HepG2 (cell line): ENCODE results near the gene RAPSN. TPM values are rescaled to one million over a fixed set of nuclear protein-coding genes. Genes with fewer than 3 reads are reported as not detected.

Source experiments
- ATAC-seq: fragments of 200-7000 bp; cut with Tn5 transposase; 3 replicates; pipeline ENCODE4 v1.9.1; 2020; ENCODE audit warnings: mild to moderate bottlenecking, moderate library complexity
- BruUV-seq: library from RNA; stranded (reverse); fragments of 400-500 nt; replicated peaks from 2 replicates; lab custom pipeline; 2021; lab: Mats Ljungman, UMichigan
- CTCF ChIA-PET: fragments of 300-600 bp; formaldehyde crosslinking; extraction: SDS; loops from one replicate; lab custom pipeline; 2021; ENCODE audit warnings: low total read pairs, inconsistent platforms, low intra/inter-chr PET ratio; lab: Yijun Ruan, JAX
- POLR2A ChIA-PET: fragments of 350-600 bp; sonication (Branson Sonifier 250); formaldehyde crosslinking; loops from one replicate; lab custom pipeline; 2020; ENCODE audit warnings: antibody characterized with exemption, inconsistent platforms; lab: Yijun Ruan, JAX
- DNase-seq: peaks from one replicate; pipeline ENCODE4 v3.0.0-alpha.2; 2015; ENCODE audit warnings: low spot score
- FAIRE-seq: peaks from 3 replicates; lab custom pipeline; 2011; peaks lifted over from hg19 to GRCh38; lab: Jason Lieb, UNC
- H2AFZ ChIP-seq: one replicate; pipeline ENCODE4 v1.6.1; 2011; ENCODE audit warnings: low read length, inconsistent platforms
- H3K27ac ChIP-seq: fragments of 300-600 bp; 3 replicates; pipeline ENCODE4 v1.8.0; 2011; ENCODE audit warnings: mixed run types, mild to moderate bottlenecking, mixed read lengths, low read length, inconsistent platforms; ENCODE audit not compliant: insufficient read depth; ENCODE audit errors: extremely low read length
- H3K27me3 ChIP-seq, 2 experiments: fragments of 200-600 bp in 1 of 2; 2 replicates in 1 of 2; 3 replicates in 1 of 2; pipeline versions ENCODE4 v1.6.0 to v1.8.0; 2011; ENCODE audit warnings: low read length in 2 of 2, mild to moderate bottlenecking in 2 of 2, moderate library complexity in 2 of 2, inconsistent platforms in 1 of 2; ENCODE audit not compliant: insufficient read depth in 2 of 2, control insufficient read depth in 1 of 2
- H3K36me3 ChIP-seq, 2 experiments: fragments of 200-600 bp in 1 of 2; replicated peaks in 1 of 2; 2 replicates in 1 of 2; 3 replicates in 1 of 2; pipeline versions ENCODE4 v1.5.1 to v1.8.0; 2011; ENCODE audit warnings: low read length in 2 of 2, inconsistent platforms in 1 of 2; ENCODE audit not compliant: insufficient read depth in 2 of 2, control insufficient read depth in 1 of 2
- H3K4me1 ChIP-seq: 2 replicates; pipeline ENCODE4 v1.5.1; 2012; ENCODE audit warnings: low read length, inconsistent platforms; ENCODE audit not compliant: insufficient read depth
- H3K4me2 ChIP-seq: 2 replicates; pipeline ENCODE4 v1.6.0; 2011; ENCODE audit warnings: low read depth, low read length, inconsistent platforms
- H3K4me3 ChIP-seq, 3 experiments: fragments of 200-600 bp in 1 of 3; sonication (generic), shearing (Covaris generic) in 1 of 3; replicated peaks in 1 of 3; 2 replicates each; pipeline ENCODE4 v1.5.1; 2011 to 2016; ENCODE audit warnings: low read length in 3 of 3, inconsistent platforms in 2 of 3, low read depth in 2 of 3, mild to moderate bottlenecking in 2 of 3, control low read depth in 1 of 3, mixed read lengths in 1 of 3; ENCODE audit not compliant: insufficient read depth in 1 of 3
- H3K79me2 ChIP-seq: one replicate; pipeline ENCODE4 v1.6.1; 2011; ENCODE audit warnings: low read length, inconsistent platforms; ENCODE audit not compliant: insufficient read depth
- H3K9ac ChIP-seq: 2 replicates; pipeline ENCODE4 v1.6.0; 2011; ENCODE audit warnings: mild to moderate bottlenecking, low read depth, low read length, inconsistent platforms; ENCODE audit not compliant: insufficient read depth
- H3K9me3 ChIP-seq: 2 replicates; pipeline ENCODE4 v1.5.1; 2012; ENCODE audit warnings: mild to moderate bottlenecking, low read length
- H4K20me1 ChIP-seq: 2 replicates; pipeline ENCODE4 v1.6.0; 2011; ENCODE audit warnings: inconsistent platforms, mild to moderate bottlenecking, low read length, moderate library complexity; ENCODE audit not compliant: insufficient read depth
- AGO2 ChIP-seq: fragments of 200-400 bp; formaldehyde crosslinking; optimal IDR thresholded peaks from 2 replicates; pipeline ENCODE3; 2017; ENCODE audit warnings: mild to moderate bottlenecking, low read depth, low read length, moderate library complexity
- CEBPG ChIP-seq: IDR thresholded peaks from 2 replicates; pipeline ENCODE4 v1.6.1; 2016
- CENPX ChIP-seq: sonication (generic); formaldehyde crosslinking; IDR thresholded peaks from 2 replicates; pipeline ENCODE4 v1.9.0; 2021; ENCODE audit warnings: mild to moderate bottlenecking, missing genetic modification reagents, moderate library complexity
- FOXJ3 ChIP-seq: sonication (generic); formaldehyde crosslinking; IDR thresholded peaks from 2 replicates; pipeline ENCODE4 v1.4.0; 2020; ENCODE audit warnings: missing genetic modification reagents, mild to moderate bottlenecking, borderline replicate concordance
- MXD1 ChIP-seq: sonication (generic); formaldehyde crosslinking; IDR thresholded peaks from 2 replicates; pipeline ENCODE4 v1.4.0; 2020; ENCODE audit warnings: mild to moderate bottlenecking, missing genetic modification reagents
- ZBTB38 ChIP-seq: sonication (generic); formaldehyde crosslinking; IDR thresholded peaks from 2 replicates; pipeline ENCODE4 v1.5.1; 2020; ENCODE audit warnings: mild to moderate bottlenecking, missing genetic modification reagents
- ZNF12 ChIP-seq: sonication (generic); formaldehyde crosslinking; IDR thresholded peaks from 2 replicates; pipeline ENCODE4 v1.5.0; 2020; ENCODE audit warnings: missing genetic modification reagents
- ZNF564 ChIP-seq: sonication (generic); formaldehyde crosslinking; IDR thresholded peaks from 2 replicates; pipeline ENCODE4 v1.8.1; 2023; ENCODE audit warnings: mild to moderate bottlenecking, missing genetic modification reagents
- ZNF619 ChIP-seq: sonication (generic); formaldehyde crosslinking; IDR thresholded peaks from 2 replicates; pipeline ENCODE4 v1.4.0; 2020; ENCODE audit warnings: mild to moderate bottlenecking, missing genetic modification reagents
- ZNF646 ChIP-seq: sonication (generic); formaldehyde crosslinking; IDR thresholded peaks from 2 replicates; pipeline ENCODE4 v1.9.0; 2021; ENCODE audit warnings: mild to moderate bottlenecking, missing genetic modification reagents
- WGBS: methylation state at CpG from one replicate; pipeline ENCODE4 v1.1.6; 2017; ENCODE audit warnings: low lambda C conversion rate; 5-methylcytosine and 5-hydroxymethylcytosine counted together
- in situ Hi-C: cut with HindIII; loops from 2 replicates; pipeline ENCODE4 v1.10.0; 2017; ENCODE audit warnings: low pct_unique_long_range_greater_than_20kb; ENCODE audit not compliant: extremely low pct_ligation_motif_present
- intact Hi-C: fragments of 100-400 bp; cut with micrococcal nuclease; formaldehyde crosslinking; loops from one replicate; pipeline ENCODE4 v1.10.0; 2022; ENCODE audit not compliant: unreplicated experiment
- polyA plus RNA-seq, 8 experiments: library from polyadenylated mRNA; depleted of rRNA in 3 of 8; stranded (reverse) in 7 of 8; unstranded in 1 of 8; fragments of >200 nt; fragmentation: Illumina TruSeq in 4 of 8; extraction: Trizol in 4 of 8; gene quantifications; 2 replicates each; pipeline versions ENCODE4 v1.2.1 to v1.2.3, GENCODE V29; 2011 to 2016; ENCODE audit warnings: low read depth in 4 of 8, missing spikeins in 1 of 8, mixed read lengths in 1 of 8; ENCODE audit not compliant: insufficient read depth in 1 of 8
- total RNA-seq, 5 experiments: library from RNA; depleted of rRNA; stranded (reverse); fragments of >200 nt; fragmentation: Illumina TruSeq; extraction: Trizol; gene quantifications; 2 replicates each; pipeline ENCODE4 v1.2.3, GENCODE V29; 2016; ENCODE audit warnings: low read depth in 1 of 5
- TF ChIP-seq, protein P1 (sequence below), 2 experiments: sonication (generic) in 1 of 2; formaldehyde crosslinking in 1 of 2; IDR thresholded peaks; 2 replicates each; pipeline versions ENCODE4 v1.4.0 to v1.6.1; 2018 to 2020; ENCODE audit warnings: missing genetic modification reagents in 2 of 2, borderline replicate concordance in 1 of 2, low read depth in 1 of 2, mild to moderate bottlenecking in 1 of 2, missing biosample characterization in 1 of 2

The RAPSN gene
- total and polyA plus RNA-seq, 2 of the 13 experiments (the other 11 are each of a cell fraction or from before 2014, with no cell fraction given) = 0.15 to 1.2 TPM

- peak; percentile 54; the same call in 1 of the 2 replicates for TF ChIP-seq ZBTB38 (CRISPR knock-in tag)
- TF ChIP-seq FOXJ3 (CRISPR knock-in tag) = no peak
Observed at GRCh38 chr11:47437746-47438418, 11.1 kb downstream of the RAPSN start (continued).

DNA sequence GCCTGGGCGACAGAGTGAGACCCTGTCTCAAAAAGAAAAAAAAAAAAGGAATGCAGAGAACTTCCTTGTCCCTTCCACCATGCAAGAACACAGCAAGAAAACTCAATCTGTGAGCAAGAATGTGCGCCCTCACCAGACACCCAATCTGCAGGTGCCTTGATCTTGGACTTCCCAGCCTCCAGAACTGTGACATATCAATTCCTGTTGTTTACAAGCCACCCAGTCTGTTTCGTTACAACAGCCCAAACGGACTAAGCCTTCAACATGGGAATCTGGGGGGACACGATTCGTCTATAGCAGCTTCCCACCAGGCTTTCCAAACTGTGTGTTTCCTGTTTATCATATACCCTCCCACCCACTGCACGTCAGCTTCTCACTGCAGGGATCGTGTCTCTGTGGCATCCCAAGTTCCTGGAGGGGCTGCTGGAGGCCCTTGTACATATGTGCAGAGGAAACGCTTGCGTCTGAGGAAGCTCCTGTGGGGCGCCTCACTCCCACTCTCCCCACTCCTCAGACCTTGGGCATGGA is 11.7 kb downstream of the RAPSN start:
- H4K20me1 ChIP-seq = no peaks in the 10 kb centered on the region
- no TSS peak for BruUV-seq
- ChIA-PET POLR2A (interaction anchor here (0.7 to 3.0 kb wide), 14 partner anchors 9 to 180 kb away, joined by 3 to 68 read pairs (median 5); partner anchors contain the start of genes NR1H3, PSMC3, RAPSN and SLC39A13), CTCF (no interaction called here)
- peak overlapping the region; percentile 90 for H3K4me2 ChIP-seq
- no peaks in the 10 kb centered on the region; a peak in 1 of 5 replicates for H3K36me3 ChIP-seq
- in situ Hi-C loops (no loop called here), intact Hi-C loops (loop anchor here (5.0 kb wide), 1 partner anchor 720 kb away; the partner anchor contains the start of gene F2)
- H3K27ac ChIP-seq = peak overlapping the region; percentile 97
- peak overlapping the region; percentile 70 to 80 (median 78) for H3K4me3 ChIP-seq
- ATAC-seq = peak; percentile 37
- no peaks in the 10 kb centered on the region for H3K79me2 ChIP-seq
- H3K4me1 ChIP-seq = peaks cover 78% of the 10 kb centered on the region
- 18% methylated on average over 11 of the region's 11 CpGs for WGBS
- peak overlapping the region; percentile 78 for H2AFZ ChIP-seq
- H3K9me3 ChIP-seq = no peaks in the 10 kb centered on the region
- no peak for FAIRE-seq
- DNase-seq = no peak
- no peaks in the 10 kb centered on the region; a peak in 1 of 5 replicates for H3K27me3 ChIP-seq
- H3K9ac ChIP-seq = peak overlapping the region; percentile 88
- TF ChIP-seq AGO2 (no peak), MXD1 (CRISPR knock-in tag) (no peak), ZNF564 (peak; percentile 100), ZNF619 (CRISPR knock-in tag) (0 out of 2 replicates have a peak, but pooled peaks have one; percentile 15), CENPX (CRISPR knock-in tag) (no peak), ZNF646 (CRISPR knock-in tag) (no peak), CEBPG (CRISPR knock-in tag) (0 out of 2 replicates have a peak, but pooled peaks have one; percentile 2), ZNF12 (peak; percentile 76)
- TF ChIP-seq, protein P1, sequence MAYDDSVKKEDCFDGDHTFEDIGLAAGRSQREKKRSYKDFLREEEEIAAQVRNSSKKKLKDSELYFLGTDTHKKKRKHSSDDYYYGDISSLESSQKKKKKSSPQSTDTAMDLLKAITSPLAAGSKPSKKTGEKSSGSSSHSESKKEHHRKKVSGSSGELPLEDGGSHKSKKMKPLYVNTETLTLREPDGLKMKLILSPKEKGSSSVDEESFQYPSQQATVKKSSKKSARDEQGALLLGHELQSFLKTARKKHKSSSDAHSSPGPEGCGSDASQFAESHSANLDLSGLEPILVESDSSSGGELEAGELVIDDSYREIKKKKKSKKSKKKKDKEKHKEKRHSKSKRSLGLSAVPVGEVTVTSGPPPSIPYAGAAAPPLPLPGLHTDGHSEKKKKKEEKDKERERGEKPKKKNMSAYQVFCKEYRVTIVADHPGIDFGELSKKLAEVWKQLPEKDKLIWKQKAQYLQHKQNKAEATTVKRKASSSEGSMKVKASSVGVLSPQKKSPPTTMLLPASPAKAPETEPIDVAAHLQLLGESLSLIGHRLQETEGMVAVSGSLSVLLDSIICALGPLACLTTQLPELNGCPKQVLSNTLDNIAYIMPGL (CRISPR knock-in tag; IDR thresholded peaks at IDR 0.05; ENCODE audit: borderline replicate concordance in 1 of 2, low read depth in 1 of 2) = 0 out of 4 replicates have a peak, but pooled peaks of 1 of the 2 experiments have one; percentile 4
